ENCODE results near the gene PRG2. TPM values are rescaled to one million over a fixed set of nuclear protein-coding genes. Genes with fewer than 3 reads are reported as not detected.

Gene PRG2
- total RNA-seq, 1 experiment from 2014 or later = 0.57 TPM

DNA sequence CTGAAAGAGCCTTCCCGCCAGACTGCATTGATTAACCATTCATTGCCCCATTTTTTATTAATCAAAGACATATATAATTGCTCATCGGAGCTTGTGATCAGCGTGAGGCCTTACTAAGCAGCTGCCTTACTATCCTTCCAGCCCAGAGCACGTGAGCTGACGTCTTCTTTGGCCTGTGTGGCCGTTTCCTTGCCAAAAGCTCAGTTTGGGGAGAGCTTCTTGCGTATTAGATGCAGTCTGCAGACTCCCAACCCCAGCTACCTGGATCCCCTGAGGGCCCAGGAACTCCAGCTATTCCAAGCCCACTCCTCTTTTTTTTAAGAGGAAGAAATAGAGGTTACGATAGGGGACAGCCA, 37.3 kb upstream of the PRG2 start (continued):
- TF ChIP-seq ATF3 (CRISPR knock-in tag; conservative IDR thresholded peaks at IDR 0.05) (no peak), AFF4 (CRISPR knock-in tag; IDR thresholded peaks at IDR 0.05; ENCODE audit: borderline replicate concordance) (no peak), E2F5 (CRISPR knock-in tag; IDR thresholded peaks at IDR 0.05) (no peak), KAT7 (CRISPR knock-in tag; IDR thresholded peaks at IDR 0.05; ENCODE audit: borderline replicate concordance) (no peak), FOXJ3 (CRISPR knock-in tag; IDR thresholded peaks at IDR 0.05; ENCODE audit: borderline replicate concordance) (no peak), ZNF423 (CRISPR knock-in tag; IDR thresholded peaks at IDR 0.05) (no peak), JAZF1 (CRISPR knock-in tag; IDR thresholded peaks at IDR 0.05) (no peak), ZNF416 (CRISPR knock-in tag; IDR thresholded peaks at IDR 0.05) (no peak), STAT6 (CRISPR knock-in tag; conservative IDR thresholded peaks at IDR 0.05; ENCODE audit: low read depth) (no peak), CDX4 (CRISPR knock-in tag; IDR thresholded peaks at IDR 0.05; ENCODE audit: borderline replicate concordance) (no peak), EMX1 (CRISPR knock-in tag; IDR thresholded peaks at IDR 0.05) (no peak)
- TF ChIP-seq, protein P1, sequence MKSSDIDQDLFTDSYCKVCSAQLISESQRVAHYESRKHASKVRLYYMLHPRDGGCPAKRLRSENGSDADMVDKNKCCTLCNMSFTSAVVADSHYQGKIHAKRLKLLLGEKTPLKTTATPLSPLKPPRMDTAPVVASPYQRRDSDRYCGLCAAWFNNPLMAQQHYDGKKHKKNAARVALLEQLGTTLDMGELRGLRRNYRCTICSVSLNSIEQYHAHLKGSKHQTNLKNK (CRISPR knock-in tag; IDR thresholded peaks at IDR 0.05) = no peak

DNA sequence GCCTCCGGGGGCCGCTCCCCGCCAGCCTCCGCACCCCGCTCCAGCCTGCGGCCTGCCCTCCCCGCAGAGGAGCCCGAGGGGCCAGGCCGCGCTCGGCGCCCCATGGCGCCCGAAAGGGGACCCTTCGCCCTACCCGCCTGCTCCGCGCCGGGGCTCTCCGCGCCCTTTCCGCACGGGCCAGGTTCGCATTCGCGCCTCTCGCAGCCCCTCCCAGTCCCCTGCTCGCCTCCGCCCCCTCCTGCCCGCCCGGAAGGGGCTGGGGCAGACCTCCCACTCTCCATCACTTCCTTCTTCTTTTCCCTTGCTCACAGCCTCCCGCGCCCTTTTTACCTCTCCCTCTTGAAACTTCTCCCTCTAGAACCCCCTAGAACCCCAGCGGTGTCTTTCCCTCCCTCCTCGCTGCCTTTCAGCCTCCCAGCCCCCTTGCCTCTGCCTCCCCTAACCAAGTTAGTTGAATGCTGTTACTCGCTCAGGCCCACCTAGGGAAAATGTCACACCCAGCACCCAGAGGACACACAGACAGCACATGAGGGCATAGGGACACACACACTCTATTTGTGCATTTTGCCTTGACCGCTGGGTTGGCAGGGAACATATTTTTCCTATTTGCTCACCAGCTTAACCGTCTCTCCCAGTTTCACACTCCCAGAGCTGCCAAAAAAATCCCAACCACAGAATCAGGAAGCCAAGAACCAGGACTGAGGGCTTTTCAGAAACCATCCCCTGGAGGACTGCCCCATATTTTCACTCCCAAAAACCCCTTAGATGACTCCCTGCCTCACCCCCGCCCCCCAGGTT, 36.7 kb upstream of the PRG2 start, which contains the start of gene SLC43A3:
SLC43A3 (minus strand) TSS at position 193 of the 798 bp plus-strand sequence. CDS start 949 bp downstream, outside the sequence.
- CTCF ChIA-PET = interaction anchor here (0.7 to 4.2 kb wide), 8 partner anchors 9 to 81 kb away, joined by 3 to 26 read pairs (median 5); no protein-coding TSS in a partner anchor
- Mint-ChIP-seq H3K27me3 (ENCODE audit: low read depth) (peaks cover 38% of the 10 kb centered on the region), H3K4me3 (peak within 1 kb of the TSS; percentile 72), H3K27ac (peak within 1 kb of the TSS; percentile 64; the same call in 1 of the 2 replicates), H3K4me1 (peaks cover 29% of the 10 kb centered on the region), H3K36me3 (peaks cover 15% of the 10 kb centered on the region), H3K9me3 (no peaks in the 10 kb centered on the region)
- POLR2A ChIA-PET = no interaction called here
- TF ChIP-seq OVOL2 (CRISPR knock-in tag; IDR thresholded peaks at IDR 0.05; ENCODE audit: borderline replicate concordance) (no peak), FOXJ3 (CRISPR knock-in tag; IDR thresholded peaks at IDR 0.05; ENCODE audit: borderline replicate concordance) (no peak), AFF4 (CRISPR knock-in tag; IDR thresholded peaks at IDR 0.05; ENCODE audit: borderline replicate concordance) (no peak), MYBL2 (CRISPR knock-in tag; IDR thresholded peaks at IDR 0.05) (no peak), ZNF423 (CRISPR knock-in tag; IDR thresholded peaks at IDR 0.05) (peak; percentile 29; the same call in 1 of the 2 replicates), TEAD4 (CRISPR knock-in tag; IDR thresholded peaks at IDR 0.05) (no peak)
- peak; percentile 92 for ATAC-seq
- DNase-seq (ENCODE audit: low spot score) = peak; percentile 73

Data from WTC11 (cell line).